Measurements from ENCODE around the gene FERD3L.
A peak's percentile ranks its signal among the peaks of the same experiment; 100 is the strongest.

The FERD3L gene

DNA sequence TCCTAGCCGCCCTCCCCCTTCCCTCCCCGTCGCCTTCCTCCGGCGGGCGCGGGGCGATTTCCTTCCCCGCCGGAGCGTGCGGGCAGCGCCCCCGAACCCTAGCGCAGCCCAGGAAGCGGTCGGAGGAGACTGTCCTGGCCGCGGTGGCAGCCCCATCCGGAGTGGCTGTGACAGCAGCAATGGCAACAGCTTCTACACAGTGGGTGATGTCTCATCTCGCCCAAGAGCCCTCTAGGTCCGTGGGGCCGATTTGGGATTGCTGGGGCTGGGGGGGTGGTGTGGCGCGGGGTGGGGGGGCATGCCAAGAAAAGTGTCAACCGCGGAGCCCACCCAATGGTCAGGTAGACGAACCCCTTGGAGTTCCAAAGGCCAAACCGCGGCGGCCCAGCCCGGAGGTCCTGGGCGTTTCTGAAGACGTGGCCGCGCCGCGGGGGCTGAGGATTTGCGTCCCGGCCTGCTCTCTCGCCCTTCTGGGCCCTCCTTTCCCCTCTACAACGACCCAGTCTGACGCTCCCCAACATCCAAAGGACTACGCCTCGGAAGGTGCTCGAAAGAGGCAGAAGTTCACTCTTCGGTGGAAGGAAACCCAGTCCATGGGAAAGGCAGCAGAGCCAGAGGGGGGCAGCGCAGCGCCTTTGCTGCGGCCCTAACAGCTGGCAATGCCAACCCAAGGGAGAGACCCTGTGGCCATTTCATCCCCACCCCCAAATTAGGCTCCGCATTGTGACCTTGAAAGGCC, 27.2 kb downstream of the FERD3L start:
- Histone ChIP-seq H3K27ac (peak overlapping the region in 20 of 21 experiments; percentile 25 to 94 (median 78)), H3K4me3 (peak overlapping the region; percentile 31 to 51 (median 42))

DNA sequence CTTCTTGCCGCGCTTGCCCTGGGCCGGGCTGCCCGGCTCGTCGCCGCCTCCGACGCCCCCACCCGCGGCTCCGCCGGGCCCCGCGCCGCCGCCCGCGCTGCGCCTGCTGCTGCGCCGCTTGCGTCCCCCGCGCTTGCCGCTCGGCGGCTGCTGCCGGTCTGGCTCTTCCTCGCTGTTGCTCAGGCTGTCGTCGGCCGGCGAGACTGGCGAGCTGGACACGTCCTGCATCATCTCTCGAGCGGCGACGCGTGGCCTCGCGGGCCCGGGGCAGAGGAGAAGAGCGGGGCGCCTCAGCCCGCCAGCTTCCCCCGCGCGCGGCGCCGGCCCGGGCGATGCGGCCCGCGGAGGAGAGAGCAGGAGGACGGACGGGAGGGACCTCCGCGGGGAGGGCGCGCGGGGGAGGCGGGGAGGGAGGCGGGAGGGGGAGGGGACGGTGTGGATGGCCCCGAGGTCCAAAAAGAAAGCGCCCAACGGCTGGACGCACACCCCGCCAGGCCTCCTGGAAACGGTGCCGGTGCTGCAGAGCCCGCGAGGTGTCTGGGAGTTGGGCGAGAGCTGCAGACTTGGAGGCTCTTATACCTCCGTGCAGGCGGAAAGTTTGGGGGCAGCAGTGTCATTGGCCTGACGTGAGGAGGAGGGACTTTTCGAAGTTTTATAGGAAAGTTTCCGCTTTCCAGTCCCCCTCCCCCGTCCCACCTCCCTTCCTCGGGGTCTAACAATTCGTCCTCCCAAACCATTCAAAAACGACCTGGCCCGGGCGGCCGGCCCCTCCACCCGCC, 27.9 kb downstream of the FERD3L start, which contains the start of gene TWIST1:
TWIST1 (minus strand) TSS at position 546 of the 779 bp plus-strand sequence; CDS start at position 231, 315 bp downstream.
- Histone ChIP-seq H3K27ac (peak within 1 kb of the TSS in 20 of 21 experiments; percentile 38 to 94 (median 80)), H3K4me3 (peak within 1 kb of the TSS; percentile 31 to 51 (median 42))

DNA sequence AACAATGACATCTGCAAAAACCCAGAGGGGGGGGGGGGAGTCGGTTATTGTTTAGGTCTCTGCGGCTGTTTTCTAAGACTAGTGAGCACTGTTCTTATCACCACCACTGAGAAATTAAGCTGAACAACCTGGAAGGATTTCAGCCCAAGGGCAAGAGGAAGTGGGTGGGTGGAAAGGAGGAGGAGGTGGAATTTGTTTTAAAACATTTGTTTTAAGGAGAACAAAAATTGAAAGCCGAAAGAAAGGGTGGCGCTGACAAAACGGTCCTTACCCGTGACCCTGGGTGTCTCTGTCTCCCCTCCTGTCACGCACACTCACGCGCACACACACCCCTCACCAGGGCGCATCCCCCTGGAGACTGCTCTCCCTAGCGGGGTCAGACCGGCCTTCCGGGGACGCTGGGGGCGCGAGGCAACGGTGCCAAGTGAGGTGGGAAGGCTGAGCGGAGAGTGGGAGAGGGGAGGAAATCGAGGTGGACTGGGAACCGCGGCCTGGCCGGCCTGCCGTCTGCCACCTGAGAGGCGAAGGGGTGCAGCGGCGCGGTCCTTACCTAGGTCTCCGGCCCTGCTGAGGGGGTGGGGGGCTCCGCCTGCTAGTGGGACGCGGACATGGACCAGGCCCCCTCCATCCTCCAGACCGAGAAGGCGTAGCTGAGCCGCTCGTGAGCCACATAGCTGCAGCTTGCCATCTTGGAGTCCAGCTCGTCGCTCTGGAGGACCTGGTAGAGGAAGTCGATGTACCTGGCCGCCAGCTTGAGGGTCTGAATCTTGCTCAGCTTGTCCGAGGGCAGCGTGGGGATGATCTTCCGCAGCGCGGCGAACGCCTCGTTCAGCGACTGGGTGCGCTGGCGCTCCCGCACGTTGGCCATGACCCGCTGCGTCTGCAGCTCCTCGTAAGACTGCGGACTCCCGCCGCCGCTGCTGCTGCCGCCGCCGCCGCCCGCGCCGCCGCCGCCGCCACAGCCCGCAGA, 28.8 kb downstream of the FERD3L start:
- peak overlapping the region; percentile 31 to 51 (median 40) for H3K4me3 ChIP-seq
- peak overlapping the region in 20 of 21 experiments; percentile 11 to 94 (median 74) for H3K27ac ChIP-seq

DNA sequence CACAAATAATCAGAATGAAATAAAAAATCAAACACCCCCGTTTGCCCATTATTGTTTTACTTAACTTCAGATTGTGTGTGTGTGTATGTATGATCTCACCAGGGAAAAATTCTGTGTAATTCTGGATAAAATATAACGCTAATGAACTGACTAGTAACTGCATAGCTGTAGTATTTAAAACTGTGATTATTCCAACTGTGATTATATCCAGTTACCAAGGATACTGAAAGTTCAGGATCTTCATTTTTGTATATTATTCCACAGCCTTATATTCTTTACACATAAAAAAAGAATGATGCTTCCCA, 30.7 kb downstream of the FERD3L start:
- Histone ChIP-seq H3K4me3 (peak overlapping the region; percentile 31 to 51 (median 40)), H3K27ac (peak overlapping the region in 10 of 21 experiments; percentile 3 to 94 (median 33))

DNA sequence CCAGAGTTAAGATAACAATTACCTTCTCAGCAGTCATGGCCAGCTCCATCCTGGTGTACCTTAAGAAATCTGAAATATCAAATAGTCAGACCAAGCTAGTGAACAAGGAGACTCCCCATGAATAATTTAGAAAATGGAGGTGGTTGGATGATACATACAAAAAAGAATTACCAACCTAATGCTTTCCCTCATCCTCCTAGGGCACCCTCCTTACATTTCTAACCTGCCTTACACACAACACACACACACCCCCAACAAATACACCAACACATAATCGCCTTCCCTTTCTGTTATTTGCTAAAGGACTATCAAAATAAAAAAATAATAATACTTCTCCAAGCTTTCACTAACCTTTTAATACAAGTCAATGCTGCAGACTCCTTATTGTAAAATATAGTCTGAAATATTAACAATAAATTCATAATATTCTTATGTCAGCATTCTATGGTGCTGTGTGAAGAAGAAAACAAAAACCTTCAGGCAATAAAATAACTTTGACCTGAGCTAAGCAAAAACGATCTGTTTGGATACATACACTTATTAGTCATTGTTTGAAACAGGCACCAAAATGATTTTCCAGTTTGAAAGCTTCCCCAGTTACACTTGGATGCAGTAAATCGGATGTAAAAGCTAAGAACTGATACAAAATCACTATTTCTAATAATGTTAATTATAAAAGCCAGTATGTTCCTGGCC, 31.2 kb downstream of the FERD3L start:
- H3K4me3 ChIP-seq = peak overlapping the region; percentile 0 to 51 (median 40)
- H3K27ac ChIP-seq = peak overlapping the region in 11 of 21 experiments; percentile 3 to 94 (median 30)

DNA sequence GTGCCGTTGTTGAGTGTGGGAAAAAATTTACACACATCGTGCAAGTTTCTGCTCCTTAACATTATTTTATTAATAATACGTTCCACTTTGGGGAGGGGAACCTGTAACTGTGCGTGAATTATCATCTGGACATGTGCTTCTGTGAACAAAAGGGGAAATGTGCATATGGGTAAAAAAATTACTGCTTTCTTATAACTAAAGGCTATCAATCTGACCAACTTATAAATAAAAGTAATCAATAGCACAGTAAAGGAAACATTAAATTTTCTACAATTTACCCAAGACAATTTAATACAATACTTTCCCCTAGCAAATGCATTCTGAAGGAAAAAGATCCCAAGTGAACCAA, 32.2 kb downstream of the FERD3L start:
- Histone ChIP-seq H3K4me3 (peak overlapping the region; percentile 5 to 51 (median 40)), H3K27ac (peak overlapping the region in 14 of 21 experiments; percentile 53 to 94 (median 75))

DNA sequence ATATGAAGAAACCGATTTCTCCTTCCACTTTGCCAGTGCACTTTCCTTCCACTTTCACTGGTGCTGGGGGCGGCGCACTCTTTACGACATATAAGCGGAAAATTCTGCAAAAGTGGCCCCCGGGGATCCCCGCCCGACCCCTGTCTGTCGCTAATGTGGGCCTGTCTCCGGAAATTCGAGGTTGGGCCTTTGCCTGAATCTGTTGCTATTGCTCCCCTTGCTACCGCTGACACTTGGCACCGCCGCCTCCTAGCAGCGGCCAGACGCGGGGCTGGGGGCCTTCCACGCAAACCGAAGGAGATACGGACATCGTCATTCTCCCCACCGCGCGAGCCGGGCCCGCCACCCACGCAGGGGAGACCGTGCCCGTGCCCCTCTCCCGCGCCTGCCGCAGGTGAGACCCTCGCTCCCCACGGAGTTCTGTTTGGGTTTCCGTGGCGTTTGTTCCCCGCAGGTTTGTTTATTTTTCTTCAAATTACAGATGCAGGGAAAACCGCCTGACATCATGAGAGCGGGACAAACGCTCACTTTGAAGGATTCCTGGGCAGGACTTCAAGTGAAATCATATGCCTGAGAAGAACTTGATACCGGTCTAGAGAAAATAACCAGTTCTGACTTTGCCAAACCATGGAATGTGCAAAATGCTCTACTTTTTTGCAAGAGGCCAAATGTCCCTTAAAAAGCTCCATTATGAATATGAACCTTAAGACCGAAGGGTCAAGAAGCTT, 32.8 kb downstream of the FERD3L start:
- Histone ChIP-seq H3K27ac (peak overlapping the region in 20 of 21 experiments; percentile 16 to 94 (median 65)), H3K4me3 (peak overlapping the region; percentile 5 to 51 (median 40))

DNA sequence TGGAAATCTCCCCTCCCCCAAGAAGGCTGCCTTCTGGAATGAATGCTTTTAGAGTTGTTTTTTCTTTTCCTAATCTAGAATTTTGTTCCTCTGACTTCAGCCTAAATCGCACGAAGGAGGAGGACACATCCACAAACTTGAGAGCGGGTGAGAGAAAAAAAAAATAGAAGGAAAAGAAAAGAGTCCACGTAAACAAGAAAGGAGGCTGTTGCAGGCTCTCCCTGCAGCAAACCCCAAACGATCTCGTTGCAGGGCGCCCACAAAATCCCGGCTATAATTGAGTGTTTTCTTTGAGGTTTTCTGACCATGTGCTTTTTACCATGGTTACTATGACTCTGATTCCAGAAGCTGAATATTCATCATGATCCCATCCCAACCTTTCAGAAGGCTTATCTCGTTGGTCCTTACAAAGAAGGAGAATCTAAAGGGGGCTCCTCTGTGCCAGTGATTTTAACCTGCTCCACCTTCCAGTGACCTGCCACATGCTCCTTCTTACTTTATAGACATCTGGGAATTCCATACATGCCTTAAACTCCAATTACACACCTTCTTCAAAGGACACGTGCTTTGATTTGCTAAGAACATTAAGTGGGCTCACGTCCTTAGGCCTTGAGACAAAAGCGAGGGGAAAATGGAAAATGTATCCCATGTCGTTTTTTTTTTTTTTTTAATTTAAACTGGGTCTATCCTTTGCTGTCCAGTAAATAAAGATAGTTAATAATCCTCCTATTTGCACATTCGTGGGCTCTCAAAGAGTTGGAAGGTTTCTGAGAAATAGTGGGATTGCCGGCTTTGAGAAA, 33.5 kb downstream of the FERD3L start:
- Histone ChIP-seq H3K27ac (peak overlapping the region in 19 of 21 experiments; percentile 16 to 94 (median 67)), H3K4me3 (peak overlapping the region; percentile 5 to 51 (median 40))

DNA sequence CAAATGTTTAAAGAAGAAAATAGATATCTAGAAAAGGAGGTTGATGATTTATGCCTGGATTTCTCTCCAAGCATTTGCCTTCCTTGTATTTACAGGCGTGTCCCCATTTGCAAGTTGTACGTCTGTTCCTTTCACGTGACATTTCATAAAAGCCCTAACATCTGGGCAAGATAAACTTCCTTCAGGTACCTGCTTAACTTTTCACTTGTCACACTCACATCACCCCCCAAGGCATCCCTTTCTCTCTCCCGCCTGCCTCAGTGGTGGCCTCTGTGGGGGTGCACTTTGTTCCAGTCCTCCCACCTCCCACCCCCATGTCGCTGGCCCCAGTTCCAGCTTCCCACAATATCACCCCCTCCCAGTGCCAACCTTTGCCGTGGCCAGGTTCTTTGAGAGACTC, 34.4 kb downstream of the FERD3L start:
- peak overlapping the region in 2 of 7 experiments; percentile 40 to 51 for H3K4me3 ChIP-seq
- H3K27ac ChIP-seq = peak overlapping the region in 18 of 21 experiments; percentile 16 to 94 (median 60)

DNA sequence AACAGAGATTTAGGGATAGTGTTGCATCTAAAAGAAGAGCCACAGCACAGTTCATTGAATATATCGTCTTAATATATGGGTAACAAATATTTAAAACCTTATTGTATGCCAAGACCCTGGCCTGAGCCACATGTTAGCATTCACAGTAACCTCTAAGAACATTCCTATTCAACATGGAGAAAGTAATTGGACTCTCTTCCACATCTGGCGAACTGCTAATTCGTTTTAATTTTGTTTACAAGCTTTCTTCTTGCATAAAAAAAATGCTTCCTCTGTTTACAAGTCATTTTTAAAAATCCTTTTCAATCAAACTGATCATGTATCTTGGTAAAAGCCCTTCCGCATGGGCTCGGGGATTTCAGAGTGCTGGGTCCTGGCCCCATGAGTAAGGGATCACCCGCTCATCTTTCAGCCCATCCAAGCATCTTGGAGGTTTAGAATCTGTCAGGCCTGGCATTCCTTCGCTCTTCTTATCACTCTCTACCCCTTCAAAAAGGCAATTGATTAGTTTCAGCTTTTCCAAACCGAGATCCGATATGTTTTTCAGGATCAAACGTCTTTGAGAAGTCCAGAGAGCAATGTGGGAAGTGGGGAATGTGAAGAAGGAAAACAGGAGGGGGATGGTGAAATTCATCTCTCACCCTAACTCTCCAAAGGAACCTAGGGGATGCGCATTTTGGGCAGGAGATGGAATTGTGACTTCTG, 35.0 kb downstream of the FERD3L start:
- peak overlapping the region in 1 of 7 experiments; percentile 40 for H3K4me3 ChIP-seq
- H3K27ac ChIP-seq = peak overlapping the region in 17 of 21 experiments; percentile 25 to 94 (median 67)

DNA sequence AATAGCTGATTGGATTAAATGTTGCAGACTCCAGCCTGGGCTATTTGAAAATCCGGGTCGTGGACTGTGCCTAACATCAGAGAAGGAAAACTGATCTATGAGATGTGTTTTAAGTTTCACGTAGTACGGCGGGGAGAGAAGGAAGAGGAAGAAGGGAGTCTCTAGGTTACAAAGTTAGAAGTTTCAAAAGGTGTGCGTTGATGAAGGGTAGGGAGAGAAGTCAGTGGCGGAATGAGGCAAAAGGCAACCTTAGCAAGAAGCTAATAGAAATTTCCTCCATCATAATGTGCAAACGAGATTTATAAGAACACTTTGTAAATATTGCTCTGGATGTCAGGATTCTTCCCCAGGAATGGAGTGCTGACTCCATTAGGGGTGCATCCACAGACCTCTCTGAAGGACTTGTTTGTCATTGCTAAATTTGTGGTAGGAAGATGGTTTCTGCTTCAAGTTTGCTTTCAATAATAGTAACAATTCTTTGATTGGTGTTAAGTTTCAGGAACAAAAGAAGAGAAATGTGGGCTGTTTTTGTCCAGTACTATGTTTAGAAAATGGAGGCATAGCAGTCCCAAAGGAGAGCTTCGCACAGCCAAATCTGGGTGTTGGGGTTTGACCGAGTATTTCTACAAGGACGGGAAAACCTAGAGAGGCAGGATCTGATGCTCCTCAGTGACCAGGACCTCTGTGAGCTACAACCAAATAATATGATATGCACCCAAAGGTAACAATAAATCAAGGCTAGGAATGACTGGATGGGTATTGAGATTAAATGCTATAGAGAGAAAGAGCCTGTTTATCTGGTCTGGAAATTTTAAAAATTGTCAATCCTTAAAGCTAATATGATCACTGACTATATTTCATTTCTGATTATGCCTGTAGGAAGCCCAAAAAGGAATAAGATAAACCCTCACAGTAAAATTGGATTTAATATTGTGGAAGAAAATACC, 35.9 kb downstream of the FERD3L start:
- H3K4me3 ChIP-seq = peak overlapping the region in 2 of 7 experiments; percentile 5 to 30
- peak overlapping the region in 18 of 21 experiments; percentile 36 to 94 (median 80) for H3K27ac ChIP-seq

DNA sequence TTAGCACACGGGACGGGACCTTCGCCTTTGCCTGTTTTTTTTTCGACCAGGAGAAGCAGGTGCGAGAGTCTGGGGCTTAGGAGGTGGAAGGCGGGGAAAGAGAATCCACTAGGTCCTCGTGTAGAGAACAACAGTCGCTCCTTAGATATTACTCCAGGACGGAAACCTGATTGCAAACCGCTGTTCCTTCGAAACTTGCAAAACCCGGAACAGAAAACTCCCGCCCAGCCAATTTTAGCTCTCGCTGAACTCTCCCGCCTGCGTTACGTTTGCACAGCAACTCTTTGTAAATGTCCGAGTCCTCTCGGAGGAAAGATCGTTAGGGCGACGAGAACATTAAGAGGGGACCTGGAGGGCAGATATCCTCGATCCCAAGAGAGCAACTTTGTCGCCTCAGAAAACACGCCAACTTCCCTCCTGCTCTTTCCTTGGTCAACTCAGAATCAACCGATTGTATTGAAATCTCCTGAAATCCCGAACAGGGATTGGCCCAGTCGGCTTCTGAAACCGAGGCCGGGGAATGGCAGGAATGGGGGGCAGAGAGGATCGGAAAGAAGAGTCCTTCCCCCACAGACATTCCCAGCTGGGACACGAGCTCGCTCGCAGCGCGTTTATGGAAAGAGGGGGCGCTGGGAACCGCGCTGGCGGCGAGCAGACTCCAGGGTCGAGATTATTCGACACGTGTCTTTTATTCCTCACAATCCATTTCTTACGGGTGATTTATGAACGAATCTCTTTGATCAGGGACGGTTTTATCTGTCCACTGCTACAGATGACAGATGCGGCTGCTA, 37.7 kb downstream of the FERD3L start:
- Histone ChIP-seq H3K27ac (peak overlapping the region in 20 of 21 experiments; percentile 46 to 94 (median 79)), H3K4me3 (peak overlapping the region in 6 of 7 experiments; percentile 2 to 33 (median 16))

DNA sequence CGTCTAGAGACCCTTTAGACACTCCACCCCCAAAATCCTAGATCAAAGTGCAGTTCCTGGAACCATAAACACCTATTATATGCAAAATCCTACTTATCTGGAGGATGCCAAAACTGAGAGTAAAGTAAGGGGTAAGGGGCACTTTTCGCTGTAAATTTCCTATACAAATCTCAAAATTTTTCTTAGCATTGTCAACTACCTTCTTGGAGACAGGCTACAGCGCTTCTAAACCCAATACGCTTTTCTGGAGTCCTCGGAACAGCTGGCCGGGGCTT, 38.2 kb downstream of the FERD3L start:
- Histone ChIP-seq H3K27ac (peak overlapping the region in 20 of 21 experiments; percentile 46 to 94 (median 79)), H3K4me3 (peak overlapping the region in 4 of 7 experiments; percentile 14 to 33 (median 24))

DNA sequence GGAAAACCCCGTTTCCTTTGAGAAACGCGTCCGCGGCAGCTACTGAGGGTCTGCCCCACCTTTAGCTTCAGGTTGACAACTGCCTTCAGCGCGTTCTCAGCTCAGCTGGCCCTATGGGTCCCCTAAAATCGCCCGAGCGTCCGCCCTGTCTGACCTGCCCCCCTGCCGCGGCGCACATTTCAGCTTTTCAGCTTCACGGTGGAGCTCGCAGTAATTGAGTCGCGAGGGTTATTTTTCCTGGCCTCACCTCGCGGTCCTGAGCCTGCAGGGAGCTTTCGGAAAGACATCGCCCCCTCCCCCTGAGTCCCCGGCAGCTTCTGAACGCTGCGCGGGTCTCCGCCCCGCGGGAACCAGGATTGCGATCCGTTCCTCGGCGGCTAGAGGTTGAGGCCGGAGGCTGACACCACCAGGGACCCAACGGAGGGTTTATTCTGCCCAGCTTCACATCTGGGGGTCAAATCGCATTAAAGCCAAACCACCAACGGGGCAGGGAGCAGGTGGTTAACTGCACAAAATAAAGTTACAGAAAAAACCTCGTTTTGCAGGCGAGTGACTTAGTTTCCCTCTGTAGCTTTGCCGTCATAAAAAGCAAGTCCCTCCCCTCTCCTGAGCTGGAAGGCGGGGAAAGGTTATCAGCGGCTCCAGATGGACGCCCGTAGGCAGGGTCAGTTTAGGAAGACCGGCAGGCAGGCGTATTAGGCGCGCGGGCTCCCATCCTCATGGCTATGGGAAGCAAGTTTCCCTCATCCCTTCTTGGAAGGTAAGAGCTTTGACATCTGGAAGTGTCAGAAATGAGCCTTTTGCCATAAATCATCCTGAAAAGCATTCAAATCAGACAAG, 38.8 kb downstream of the FERD3L start:
- H3K4me3 ChIP-seq = peak overlapping the region in 6 of 7 experiments; percentile 0 to 33 (median 16)
- H3K27ac ChIP-seq = peak overlapping the region in 20 of 21 experiments; percentile 58 to 94 (median 79)

All from skin epidermis (tissue), 12 donors.